Activated T-cell treated with anti-CD3 and anti-CD28 coated beads for 4 hours (primary cell): ENCODE measurements around the gene LHFPL3.
"Not testable (repeated sequence)": the region's sequence is repeated elsewhere in the genome, so short reads cannot be mapped to it uniquely, and the experiment has no call there.

Source experiments
- DNase-seq: peaks from one replicate; pipeline ENCODE4 v3.0.0-alpha.2; 2020

Gene LHFPL3

DNA sequence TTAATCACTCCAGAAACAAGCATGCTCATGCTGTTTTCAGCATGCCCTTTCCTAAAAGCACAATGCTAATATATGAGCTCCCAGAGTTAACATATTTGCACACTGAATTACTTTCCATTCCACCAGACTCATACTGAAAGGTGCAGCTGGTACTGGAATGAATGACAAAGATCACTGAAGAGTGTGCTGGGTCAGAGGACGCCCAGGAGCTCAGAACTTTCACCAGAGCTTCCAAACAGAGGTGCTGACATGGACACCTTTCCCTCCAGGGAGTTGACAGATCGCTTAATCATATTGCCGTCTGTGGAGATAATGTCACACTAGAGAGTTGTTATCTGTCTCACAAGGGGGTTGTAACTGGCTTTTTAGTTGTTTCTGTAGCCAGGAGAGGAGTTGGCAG lies 292.9 kb downstream of the LHFPL3 start:
- DNase-seq, result no peak

DNA sequence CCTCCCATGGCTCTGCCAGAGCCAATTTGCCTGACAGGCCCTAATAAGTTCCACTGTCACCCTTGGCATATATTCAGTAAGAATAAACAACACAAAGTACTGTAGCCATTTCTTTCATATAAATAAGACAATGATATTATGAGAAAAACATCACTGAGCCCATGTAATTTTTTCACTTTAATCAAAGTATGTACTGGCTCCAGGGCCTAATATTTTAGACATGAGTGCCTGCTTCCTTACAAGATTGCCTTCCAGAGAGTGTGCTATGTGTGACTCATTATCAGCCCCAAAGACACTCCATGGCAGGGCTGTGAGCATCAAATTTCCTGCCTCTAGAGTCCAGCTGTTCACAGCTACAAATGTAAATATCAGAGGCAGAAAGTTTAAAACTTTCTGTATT lies 297.6 kb downstream of the LHFPL3 start:
- DNase-seq, result no peak

DNA sequence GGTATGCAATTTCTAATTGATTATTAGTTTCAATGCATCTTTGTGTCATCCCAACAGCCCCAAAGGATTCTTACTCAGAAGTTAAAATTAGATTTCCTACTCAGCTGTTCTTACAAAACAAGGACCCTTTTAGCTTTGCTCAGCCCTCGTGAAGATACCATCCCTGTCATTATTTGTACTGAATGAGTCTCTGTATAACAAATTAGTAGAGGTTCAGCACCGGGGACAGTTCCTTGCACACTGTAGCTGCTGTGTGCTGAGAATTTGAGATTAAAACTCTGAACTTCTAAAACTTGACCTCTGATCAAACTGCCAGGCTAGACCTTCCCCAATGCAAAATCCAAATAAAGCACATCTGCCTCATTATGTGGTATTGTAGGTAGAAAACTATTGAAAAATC lies 299.1 kb downstream of the LHFPL3 start:
- no peak for DNase-seq

DNA sequence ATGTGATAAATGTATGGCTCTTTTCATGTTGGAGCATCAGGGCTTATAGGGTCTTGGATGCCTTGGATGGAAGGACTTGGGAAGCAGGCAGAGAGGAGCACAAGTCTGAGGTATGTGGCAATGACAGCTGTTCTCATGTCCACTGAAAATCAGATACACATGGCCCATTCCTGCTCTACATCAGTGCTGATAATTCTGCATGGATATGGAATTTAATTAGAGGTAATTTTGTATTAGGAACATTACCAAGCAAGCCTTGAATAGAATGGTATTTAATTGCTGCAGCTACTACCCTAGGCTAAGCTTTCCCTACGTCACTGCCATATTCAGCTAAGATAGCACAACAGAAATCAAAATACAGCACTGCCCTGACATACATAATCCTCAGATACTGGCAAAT lies 299.6 kb downstream of the LHFPL3 start:
- DNase-seq, result no peak

DNA sequence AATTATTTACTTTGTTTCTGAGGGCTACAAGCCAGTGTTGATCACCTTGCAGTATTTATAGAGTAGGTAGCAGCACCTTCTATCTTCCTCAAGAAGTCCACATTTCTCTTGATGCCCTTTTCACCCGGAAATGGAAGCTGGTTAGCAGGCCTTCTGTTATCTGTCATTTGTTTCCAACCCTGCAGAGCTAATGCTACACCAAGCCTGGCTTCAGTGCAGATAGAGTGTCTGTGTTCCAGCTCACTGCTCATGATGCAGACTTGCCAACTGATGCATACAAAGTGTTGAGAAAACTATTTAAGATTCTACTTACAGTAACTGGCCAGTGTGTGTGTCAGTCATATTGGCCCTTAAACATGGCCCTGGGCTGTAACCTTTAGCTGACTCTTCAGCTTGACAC lies 301.0 kb downstream of the LHFPL3 start:
- no peak for DNase-seq

DNA sequence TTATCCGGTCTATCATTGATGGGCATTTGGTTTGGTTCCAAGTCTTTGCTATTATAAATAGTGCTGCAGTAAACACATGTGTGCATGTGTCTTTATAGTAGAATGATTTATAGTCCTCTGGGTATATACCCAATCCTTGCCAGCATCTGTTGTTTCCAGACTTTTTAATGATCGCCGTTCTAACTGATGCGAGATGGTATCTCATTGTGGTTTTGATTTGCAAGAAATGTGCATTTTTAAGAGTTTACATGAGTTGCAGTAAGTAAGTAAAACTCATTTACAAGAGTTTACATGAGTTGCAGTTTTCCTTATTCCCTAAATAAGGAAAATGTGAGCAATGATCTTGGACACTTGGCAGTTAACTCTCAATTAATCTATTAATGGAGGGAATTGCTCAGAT lies 312.1 kb downstream of the LHFPL3 start:
- no peak for DNase-seq

DNA sequence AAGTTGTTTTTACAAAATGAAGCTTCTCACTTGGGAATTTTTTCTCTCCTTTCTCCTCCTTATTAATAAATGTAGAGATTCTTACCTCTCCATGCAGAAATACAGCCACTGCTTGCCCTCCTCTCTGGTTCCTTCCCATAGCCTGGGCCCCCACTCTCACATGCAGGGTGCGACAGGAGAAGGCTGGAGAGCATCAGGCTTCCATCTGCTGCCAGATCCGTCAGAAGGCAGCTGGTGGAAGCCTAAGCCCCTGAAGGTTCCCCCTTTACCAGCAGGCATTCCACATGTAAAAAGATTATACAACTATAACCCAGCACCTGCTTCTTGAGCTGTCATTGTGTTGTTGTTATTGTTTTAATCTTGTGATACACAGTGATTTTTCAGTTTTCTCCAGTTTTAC lies 314.2 kb downstream of the LHFPL3 start:
- no peak for DNase-seq

DNA sequence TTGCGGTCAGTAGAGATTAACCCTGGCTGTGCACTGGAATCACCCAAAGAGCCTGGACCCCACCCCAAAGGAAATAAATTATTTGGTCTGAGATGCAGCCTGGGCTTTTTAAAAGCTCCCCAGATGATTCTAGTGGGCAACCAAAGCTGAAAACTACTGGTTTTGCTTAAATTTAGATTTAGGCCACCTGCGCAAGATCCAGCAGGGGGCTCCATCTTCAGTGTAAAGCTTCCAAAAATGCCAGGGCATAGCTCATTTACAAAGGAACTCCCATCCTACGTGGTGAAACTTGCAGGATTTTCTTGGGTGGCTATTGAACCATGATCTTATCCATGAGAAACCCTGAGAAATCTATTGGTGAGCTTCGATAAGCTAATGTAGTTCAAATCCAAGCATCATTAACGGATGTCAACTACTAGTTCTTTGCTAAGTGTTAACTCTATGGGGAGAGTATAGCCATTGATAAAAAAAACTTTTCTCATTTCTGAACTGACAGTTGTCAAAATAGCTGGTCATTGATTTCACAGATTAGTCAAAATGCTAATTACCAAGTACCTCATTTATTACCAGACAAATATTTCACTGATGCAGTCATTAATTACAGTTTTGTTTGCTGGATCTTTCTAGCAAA lies 315.3 kb downstream of the LHFPL3 start:
- DNase-seq, result no peak

DNA sequence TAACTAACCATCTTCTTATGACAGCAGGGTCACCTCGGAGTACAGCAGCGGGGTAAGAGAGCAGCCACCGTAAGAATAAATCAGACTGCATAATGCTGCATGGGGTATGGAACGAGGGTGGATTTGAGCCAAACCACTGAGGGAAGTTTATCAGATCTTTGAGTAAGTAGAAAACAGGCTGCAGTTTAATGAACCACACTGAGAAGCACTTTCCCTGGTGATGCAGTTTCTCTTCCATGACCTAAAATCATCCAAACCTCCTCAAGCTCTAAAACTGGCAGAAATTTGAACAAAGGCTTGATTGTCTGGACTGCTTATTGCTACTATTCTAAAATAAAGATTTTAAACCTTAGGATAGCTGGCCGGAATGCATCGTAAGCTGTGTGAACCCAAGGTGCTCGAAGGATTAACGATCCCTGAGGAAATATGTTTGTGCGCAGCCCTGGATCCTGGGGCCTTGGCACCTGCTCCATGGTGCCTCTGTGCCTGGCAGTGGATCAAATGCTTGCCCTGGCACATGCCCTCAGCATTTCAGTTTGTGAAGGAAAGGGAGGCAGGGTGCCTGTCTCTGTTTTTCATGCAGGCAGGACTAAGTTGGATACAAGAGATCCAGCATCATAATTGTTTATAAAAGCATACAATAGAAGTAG lies 322.7 kb downstream of the LHFPL3 start:
- DNase-seq, result no peak

DNA sequence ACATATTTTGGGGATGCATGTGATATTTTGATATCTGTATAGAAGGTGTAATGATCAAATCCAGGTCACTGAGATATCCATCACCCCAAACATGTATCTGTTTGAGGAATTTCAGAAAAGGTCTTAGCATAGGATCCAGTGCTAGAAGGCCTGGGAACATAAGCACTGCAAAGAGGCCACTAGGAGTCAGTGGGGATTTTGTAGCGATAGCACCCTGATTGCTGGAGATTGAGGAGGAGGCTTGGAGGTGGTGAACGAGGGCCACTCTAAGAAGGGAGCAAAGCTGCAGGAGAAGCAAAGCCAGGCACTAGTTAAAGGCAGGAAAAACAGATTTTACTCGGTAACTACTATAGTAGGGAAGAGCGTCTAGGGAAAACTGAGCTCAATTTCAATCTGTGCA lies 324.0 kb downstream of the LHFPL3 start:
- DNase-seq, result no peak

DNA sequence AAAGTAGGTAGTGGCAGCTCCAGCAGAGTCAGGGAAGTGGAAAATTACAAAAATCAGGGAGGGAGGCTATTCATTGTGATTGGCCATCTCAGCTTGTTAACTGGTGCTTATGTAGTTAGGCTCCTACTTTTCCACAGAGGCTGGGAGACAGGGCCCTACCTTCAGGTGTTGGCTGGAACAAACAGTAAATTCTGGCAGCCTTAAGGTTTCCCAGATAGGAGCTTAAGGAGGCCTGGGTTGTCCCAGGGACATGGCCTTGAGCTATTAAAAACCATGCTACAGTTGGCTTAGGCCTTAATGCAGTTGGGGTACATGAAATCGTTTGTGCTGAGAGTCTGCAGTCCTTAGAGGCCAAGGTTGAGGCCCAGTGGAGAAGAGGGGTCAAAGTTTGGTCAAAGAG lies 324.5 kb downstream of the LHFPL3 start:
- DNase-seq, result no peak

DNA sequence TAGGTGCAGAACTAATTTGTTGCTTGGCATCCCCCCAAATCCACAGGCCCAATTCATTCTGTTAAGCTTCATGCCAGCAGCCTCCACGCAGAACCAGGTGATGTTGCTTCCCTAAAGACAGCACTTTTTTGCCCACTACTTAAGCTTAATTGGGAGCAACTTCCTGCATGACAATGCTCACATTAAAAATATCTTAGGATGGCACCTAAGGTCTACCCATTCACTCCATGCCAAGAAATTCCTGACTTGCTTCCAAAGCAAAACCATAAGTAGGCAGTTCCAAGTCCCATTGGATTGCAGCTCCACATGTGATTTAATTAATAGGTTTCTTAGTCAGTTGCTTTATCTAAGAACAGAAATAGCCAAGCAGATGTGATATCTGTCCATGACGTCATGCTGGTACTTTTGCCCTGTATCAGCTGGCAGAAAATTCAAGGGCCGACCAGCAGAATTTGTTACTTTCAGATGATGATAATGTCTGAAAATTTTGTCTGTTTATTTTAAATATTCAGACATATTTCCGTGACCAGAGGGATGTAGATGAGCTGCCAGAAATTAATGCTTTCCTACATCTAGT lies 325.5 kb downstream of the LHFPL3 start:
- no peak for DNase-seq

DNA sequence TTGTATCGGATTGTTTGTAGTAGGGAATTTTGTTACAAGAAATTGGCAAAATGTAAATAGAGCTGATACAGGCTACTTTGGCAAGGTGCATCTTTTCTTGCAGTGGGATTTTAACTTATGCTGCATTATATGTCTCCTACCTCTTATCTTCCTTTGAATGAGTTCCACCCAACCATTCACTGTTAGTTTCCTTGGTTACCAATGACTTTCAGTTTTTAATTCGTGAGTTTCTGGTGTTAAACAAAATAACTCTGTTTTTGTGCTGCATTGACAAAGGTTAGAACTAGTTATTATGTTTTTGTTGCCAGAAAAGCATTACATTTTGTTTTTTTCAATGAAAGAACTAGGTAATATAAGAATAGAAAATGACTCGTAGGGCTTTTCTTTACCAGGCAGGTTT lies 327.2 kb downstream of the LHFPL3 start:
- DNase-seq, result no peak

DNA sequence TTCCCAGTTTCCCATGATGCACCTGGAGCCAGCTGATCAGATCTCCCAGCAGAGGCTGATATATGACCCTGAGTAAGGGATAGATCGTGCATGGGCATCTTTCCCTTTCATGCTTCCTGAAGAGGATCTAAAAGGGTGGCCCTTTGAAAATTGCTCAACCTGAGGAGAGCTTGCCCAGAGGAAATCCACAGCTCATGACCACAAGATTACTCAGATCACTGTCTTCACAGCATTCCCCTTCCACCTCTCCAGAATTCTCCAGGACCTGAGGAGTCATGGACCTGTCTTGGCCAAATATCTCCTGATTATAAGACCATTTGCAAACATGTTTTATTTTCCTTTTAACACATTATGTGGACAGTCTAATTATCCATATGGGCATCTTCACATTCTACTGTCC lies 328.1 kb downstream of the LHFPL3 start:
- DNase-seq, result no peak

DNA sequence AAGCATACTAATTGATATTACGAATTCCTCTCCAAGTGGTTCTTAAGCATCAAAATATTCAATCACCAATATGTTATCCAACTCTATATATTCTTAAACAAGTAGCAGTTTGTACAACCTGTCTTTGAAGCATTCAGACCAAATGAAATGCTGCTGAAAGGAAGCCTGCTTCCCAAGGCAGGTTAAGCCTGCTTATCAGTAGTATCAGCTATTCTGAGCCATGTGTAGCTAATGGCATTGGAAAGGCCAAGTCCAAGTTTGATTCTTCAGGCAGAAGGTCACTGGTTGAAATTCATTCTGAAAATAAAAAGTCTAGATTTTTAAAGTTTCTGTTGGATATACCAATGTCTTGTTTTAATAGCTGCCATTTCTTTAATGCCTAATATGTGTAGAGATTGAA lies 328.7 kb downstream of the LHFPL3 start:
- DNase-seq, result no peak

DNA sequence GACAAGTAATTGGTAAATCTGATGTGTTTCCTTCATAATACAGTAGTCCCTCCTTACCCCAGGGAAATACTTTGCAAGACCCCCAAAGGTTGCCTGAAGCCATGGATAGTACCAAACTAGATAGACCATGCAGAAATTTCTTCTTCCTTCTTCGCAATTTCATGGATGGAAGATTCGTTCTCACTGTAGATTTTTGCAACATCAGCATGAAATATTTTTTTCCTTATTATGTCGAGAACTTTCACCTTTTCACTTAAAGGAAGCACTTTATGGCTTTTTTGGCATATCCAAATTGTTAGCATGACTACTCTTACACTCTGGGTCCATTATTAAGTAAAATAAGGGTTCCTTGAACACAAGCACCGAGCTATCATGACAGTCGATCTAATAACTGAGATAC lies 333.2 kb downstream of the LHFPL3 start:
- no peak for DNase-seq

DNA sequence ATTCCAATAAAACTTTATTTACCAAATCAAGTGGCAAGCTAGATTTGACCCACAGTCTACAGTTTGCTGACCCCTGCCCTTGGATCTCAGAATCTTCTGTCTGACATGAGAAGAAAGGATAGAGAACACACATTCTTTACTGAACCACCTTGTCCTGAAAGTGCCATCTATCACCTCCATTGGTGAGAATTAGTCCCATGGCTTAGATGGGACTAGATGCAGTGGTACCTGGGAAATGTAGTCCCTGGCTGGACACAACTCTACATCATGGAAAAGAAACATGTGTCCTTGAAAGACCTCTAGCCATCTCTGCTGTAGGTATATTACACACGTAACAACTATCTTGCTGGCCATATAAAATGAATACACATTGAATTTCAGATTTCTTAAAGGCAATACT lies 336.2 kb downstream of the LHFPL3 start:
- DNase-seq, result no peak

DNA sequence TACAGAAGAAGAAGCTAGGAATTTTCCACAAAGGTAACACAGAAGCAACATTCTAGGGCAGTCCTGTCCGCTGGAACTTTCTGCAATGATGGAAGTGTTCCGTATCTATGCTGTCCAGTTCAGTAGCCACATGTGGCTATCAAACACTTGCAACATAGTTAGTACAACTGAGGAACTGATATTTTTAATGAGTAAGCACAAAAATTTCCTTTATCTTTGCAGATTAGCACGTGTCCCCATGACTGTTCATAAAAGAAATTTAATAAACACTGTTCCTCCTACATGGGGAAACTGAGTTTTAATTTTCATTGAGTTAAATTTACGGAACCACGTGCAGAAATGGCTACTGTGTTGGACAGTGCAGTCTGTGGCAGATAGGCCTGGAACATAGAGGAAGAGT lies 349.2 kb downstream of the LHFPL3 start:
- DNase-seq, result no peak

DNA sequence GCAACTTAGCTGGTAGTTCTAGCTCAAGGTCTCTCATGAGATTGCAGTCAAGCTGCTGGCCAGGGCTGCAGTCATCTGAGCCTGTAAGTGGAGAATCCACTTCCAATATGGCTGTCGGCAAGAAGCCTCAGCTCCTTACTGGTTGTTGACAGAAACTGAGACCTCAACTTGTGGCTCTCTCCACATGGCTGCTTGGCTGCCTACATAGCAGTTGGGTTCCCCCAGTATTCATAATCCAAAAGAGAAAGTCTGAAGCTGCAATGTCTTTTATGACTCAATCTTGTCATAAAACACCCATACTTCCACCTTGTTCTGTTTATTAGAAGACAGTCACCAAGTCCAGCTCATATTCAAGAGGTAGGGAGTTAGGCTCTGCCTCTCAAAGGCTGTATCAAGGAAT lies 350.7 kb downstream of the LHFPL3 start:
- no peak for DNase-seq

DNA sequence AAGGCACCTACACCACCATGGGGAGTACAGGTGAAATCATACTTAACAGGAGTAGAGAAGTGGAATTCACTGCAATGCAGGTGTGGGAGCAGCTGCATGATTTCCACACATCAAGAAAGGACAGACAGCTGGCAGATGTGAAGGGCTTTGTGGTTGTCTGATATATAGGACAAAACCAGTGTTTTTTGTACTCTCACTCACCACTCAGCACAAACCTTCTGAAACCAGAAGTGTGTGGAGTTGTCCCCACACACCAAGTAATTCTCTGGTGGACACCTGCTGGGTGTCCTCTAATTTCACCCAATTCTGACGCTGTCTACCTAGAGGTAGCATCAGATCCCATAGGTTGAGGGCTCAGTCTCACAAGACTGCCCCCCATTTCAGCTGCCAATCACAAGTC lies 357.9 kb downstream of the LHFPL3 start:
- no peak for DNase-seq

DNA sequence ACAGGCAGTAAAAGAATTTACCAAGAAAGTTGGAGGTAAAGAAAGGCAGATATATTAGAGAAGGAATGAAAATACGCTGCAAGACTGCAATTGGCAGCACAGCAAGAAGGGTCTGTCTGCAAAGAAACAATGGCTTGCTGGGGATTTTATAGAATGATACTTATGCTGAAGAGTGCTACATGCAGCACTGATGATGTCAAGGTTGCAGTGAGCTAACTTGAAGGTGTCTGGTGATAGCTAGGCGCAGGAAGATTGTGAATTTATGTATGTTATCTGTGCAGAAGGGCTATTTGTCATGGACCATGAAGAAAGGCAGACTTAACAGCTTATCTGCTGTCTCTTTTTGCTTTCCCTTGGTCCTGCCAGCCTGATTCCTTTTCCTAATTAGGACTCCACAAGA lies 366.3 kb downstream of the LHFPL3 start:
- DNase-seq, result no peak

DNA sequence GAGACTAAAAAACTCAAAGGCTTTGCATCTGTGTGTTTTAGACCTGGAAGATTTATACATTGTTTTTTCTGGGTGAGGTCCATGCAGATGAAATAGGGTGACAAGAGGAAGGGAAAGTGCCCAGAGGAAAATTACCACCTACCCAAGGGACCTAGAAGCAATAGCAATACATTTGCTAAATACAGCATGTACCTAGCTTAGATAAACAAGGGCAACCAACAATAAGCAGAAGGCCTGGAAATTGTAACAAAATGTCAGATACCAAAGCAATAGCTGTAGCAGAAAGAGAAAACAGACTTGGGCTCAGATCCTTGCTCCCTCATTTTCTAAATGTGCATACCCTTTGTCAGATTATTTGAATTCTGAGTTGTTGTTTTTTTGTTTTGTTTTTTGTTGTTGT lies 367.2 kb downstream of the LHFPL3 start:
- no peak for DNase-seq

DNA sequence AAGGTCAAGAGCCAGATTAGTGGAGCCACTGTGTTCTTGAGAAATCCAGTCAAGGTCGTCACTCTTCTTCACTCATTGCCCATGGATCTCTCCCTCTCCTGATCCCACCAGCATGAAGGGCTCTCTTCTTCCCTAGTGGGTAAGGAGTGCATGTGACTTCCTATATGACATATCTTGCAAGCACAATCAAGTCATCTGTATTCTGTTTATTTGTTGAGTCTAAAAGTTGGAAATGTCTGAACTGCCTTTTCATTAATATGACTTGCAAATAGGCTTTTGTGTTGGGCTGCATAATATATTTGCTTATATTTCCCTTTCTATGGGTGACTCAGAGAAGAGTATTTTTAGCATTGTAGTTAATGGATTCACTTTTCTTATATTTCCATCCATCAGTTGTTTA lies 371.9 kb downstream of the LHFPL3 start:
- DNase-seq, result no peak

DNA sequence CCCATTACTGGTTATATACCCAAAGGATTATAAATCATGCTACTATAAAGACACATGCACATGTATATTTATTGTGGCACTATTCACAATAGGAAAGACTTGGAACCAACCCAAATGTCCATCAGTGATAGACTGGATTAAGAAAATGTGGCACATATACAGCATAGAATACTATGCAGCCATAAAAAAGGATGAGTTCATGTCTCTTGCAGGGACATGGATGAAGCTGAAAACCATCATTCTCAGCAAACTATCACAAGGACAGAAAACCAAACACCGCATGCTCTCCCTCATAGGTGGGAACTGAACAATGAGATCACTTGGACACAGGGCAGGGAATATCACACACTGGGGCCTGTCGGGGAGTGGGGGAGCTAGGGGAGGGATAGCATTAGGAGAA lies 392.6 kb downstream of the LHFPL3 start:
- DNase-seq, result not testable (repeated sequence)

DNA sequence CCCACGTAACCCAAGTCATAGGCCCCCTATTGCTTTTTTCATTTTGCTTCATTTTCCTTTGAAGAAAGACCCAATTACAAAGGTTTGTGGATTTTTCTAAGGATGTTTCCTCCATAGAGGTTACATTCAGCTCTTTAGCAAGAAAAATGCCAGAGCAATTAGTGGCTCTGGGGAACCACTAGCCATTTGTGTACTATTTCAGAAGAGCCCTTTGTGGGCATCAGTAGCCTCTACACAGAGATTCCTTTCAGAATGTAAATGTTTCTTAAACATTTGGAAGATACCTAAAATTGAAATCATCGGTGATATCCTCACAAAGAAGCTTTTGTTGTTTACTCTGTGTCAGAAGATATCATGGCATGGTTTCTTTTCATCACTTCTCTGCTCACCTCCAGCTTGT lies 394.6 kb downstream of the LHFPL3 start:
- no peak for DNase-seq
